Measurements from ENCODE around the gene MRPL40.

MRPL40 gene

GRCh38 chr22:19456541-19456940 is 24.2 kb downstream of the MRPL40 start:
- in situ Hi-C loops (cut with HindIII; ENCODE audit: low sequenced_read_pairs): no loop called here

- in situ Hi-C loops (cut with HindIII; ENCODE audit: low sequenced_read_pairs): no loop called here
Measured at GRCh38 chr22:19457828-19458428, 25.6 kb downstream of the MRPL40 start.

GRCh38 chr22:19460036-19460435 is 27.7 kb downstream of the MRPL40 start:
- in situ Hi-C loops (cut with HindIII; ENCODE audit: low sequenced_read_pairs): loop anchor here (10.0 kb wide), 1 partner anchor 65 kb away; no protein-coding TSS in a partner anchor

GRCh38 chr22:19461506-19461905 is 29.2 kb downstream of the MRPL40 start:
- in situ Hi-C loops (cut with HindIII; ENCODE audit: low sequenced_read_pairs): loop anchor here (10.0 kb wide), 1 partner anchor 67 kb away; no protein-coding TSS in a partner anchor

- in situ Hi-C loops (cut with HindIII; ENCODE audit: low sequenced_read_pairs): loop anchor here (10.0 kb wide), 1 partner anchor 68 kb away; no protein-coding TSS in a partner anchor
Measured at GRCh38 chr22:19463008-19463407, 30.7 kb downstream of the MRPL40 start.

GRCh38 chr22:19463491-19464469 is 31.4 kb downstream of the MRPL40 start:
- in situ Hi-C loops (cut with HindIII; ENCODE audit: low sequenced_read_pairs): loop anchor here (10.0 kb wide), 1 partner anchor 69 kb away; no protein-coding TSS in a partner anchor

GRCh38 chr22:19464546-19464945 is 32.2 kb downstream of the MRPL40 start:
- in situ Hi-C loops (cut with HindIII; ENCODE audit: low sequenced_read_pairs): loop anchor here (10.0 kb wide), 1 partner anchor 70 kb away; no protein-coding TSS in a partner anchor

- in situ Hi-C loops (cut with HindIII; ENCODE audit: low sequenced_read_pairs): loop anchor here (10.0 kb wide), 1 partner anchor 70 kb away; no protein-coding TSS in a partner anchor
Measured at GRCh38 chr22:19464975-19465374, 32.6 kb downstream of the MRPL40 start.

- in situ Hi-C loops (cut with HindIII; ENCODE audit: low sequenced_read_pairs): loop anchor here (10.0 kb wide), 1 partner anchor 71 kb away; no protein-coding TSS in a partner anchor
Measured at GRCh38 chr22:19466126-19466716, 33.9 kb downstream of the MRPL40 start.

- in situ Hi-C loops (cut with HindIII; ENCODE audit: low sequenced_read_pairs): loop anchor here (10.0 kb wide), 1 partner anchor 72 kb away; no protein-coding TSS in a partner anchor
Measured at GRCh38 chr22:19466848-19467752, 34.8 kb downstream of the MRPL40 start.

- in situ Hi-C loops (cut with HindIII; ENCODE audit: low sequenced_read_pairs): loop anchor here (10.0 kb wide), 1 partner anchor 73 kb away; no protein-coding TSS in a partner anchor
Measured at GRCh38 chr22:19467912-19468311, 35.6 kb downstream of the MRPL40 start.

GRCh38 chr22:19469421-19469820 is 37.1 kb downstream of the MRPL40 start:
- in situ Hi-C loops (cut with HindIII; ENCODE audit: low sequenced_read_pairs): loop anchor here (10.0 kb wide), 1 partner anchor 75 kb away; no protein-coding TSS in a partner anchor

- in situ Hi-C loops (cut with HindIII; ENCODE audit: low sequenced_read_pairs): no loop called here
Measured at GRCh38 chr22:19470010-19470409, 37.7 kb downstream of the MRPL40 start.

GRCh38 chr22:19471572-19471971 is 39.2 kb downstream of the MRPL40 start:
- in situ Hi-C loops (cut with HindIII; ENCODE audit: low sequenced_read_pairs): no loop called here

GRCh38 chr22:19472233-19472632 is 39.9 kb downstream of the MRPL40 start:
- in situ Hi-C loops (cut with HindIII; ENCODE audit: low sequenced_read_pairs): no loop called here

GRCh38 chr22:19473578-19473977 is 41.2 kb downstream of the MRPL40 start:
- in situ Hi-C loops (cut with HindIII; ENCODE audit: low sequenced_read_pairs): no loop called here

GRCh38 chr22:19476023-19476422 is 43.7 kb downstream of the MRPL40 start:
- in situ Hi-C loops (cut with HindIII; ENCODE audit: low sequenced_read_pairs): no loop called here

GRCh38 chr22:19477321-19478044 is 45.1 kb downstream of the MRPL40 start:
- in situ Hi-C loops (cut with HindIII; ENCODE audit: low sequenced_read_pairs): no loop called here

Data from DLD1 (cell line).